ENCODE results near the gene VDAC1. TPM values are rescaled to one million over a fixed set of nuclear protein-coding genes. Genes with fewer than 3 reads are reported as not detected.

Gene VDAC1
- total RNA-seq, 1 donor from 2014 or later: 112 TPM

DNA sequence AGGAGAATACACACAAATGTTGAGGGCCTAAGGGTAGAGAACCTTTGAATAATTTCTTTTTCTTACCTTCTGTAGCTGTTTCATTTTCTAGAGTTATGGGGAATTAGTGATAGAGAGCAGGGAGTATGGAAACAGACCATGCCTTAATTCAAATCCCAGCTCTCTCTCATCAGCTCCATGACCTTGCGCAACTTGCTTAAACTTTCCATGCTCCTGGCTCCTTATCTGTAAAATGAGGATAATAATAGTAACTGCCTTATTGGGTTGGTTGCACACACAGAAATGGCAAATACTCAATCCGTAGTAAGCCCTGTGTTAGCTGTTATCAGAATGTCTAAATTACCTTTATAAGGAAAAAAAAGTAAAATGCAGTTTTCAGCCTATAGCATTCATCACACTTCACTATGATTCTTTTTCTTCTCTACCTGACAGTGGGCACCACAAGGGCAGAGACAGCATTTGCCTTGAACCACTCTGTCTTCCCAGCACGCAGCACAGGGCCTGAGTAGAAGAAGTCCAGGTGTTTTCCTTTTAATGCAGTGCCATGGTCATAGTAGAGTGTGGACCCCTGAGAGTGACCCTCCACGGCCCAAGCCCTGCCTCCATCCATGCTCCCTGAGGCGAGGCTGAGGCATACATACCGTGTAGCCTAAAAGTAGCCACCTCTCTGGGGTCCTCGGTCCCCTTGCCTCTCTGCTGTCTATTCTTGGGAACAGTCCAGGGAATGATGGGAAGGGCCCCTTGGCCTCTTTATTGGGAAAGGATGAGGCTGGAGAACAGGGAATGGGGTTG lies 53.8 kb downstream of the VDAC1 start:
- Histone ChIP-seq H3K27me3 (no peaks in the 10 kb centered on the region), H3K4me1 (peaks cover 8% of the 10 kb centered on the region), H3K9me3 (no peaks in the 10 kb centered on the region), H3K27ac (no peak overlapping the region), H3K36me3 (peaks cover 14% of the 10 kb centered on the region), H3K4me3 (no peak overlapping the region)
- intact Hi-C loops (cut with DNase I): no loop called here
- DNase-seq (no peak), ATAC-seq (no peak)
- TF ChIP-seq, protein P1, sequence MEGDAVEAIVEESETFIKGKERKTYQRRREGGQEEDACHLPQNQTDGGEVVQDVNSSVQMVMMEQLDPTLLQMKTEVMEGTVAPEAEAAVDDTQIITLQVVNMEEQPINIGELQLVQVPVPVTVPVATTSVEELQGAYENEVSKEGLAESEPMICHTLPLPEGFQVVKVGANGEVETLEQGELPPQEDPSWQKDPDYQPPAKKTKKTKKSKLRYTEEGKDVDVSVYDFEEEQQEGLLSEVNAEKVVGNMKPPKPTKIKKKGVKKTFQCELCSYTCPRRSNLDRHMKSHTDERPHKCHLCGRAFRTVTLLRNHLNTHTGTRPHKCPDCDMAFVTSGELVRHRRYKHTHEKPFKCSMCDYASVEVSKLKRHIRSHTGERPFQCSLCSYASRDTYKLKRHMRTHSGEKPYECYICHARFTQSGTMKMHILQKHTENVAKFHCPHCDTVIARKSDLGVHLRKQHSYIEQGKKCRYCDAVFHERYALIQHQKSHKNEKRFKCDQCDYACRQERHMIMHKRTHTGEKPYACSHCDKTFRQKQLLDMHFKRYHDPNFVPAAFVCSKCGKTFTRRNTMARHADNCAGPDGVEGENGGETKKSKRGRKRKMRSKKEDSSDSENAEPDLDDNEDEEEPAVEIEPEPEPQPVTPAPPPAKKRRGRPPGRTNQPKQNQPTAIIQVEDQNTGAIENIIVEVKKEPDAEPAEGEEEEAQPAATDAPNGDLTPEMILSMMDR (IDR thresholded peaks at IDR 0.05): no peak

DNA sequence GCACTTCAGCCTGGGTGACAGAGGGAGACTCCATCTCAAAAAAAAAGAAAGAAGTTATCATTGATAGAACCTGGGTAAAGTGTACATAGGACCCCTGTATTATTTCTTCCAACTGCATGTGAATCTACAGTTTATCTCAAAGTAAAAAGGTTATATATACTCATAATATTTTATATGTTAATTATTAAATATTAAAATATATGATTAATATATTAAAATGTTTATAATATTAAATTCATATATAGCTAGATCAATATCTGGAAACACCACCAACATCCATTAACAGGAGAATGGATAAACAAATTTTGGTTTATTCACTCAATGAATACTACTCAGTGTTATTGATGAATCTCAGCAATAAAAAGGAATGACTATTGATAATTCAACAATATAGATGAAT lies 56.1 kb downstream of the VDAC1 start:
- no peak overlapping the region for H3K4me3 ChIP-seq
- ATAC-seq: no peak
- H3K27ac ChIP-seq: no peak overlapping the region
- no peaks in the 10 kb centered on the region for H3K27me3 ChIP-seq
- H3K9me3 ChIP-seq: no peaks in the 10 kb centered on the region
- intact Hi-C loops (cut with DNase I): no loop called here
- peaks cover 8% of the 10 kb centered on the region for H3K4me1 ChIP-seq
- no peak for DNase-seq
- H3K36me3 ChIP-seq: no peaks in the 10 kb centered on the region
- TF ChIP-seq, protein P1 (IDR thresholded peaks at IDR 0.05): no peak

DNA sequence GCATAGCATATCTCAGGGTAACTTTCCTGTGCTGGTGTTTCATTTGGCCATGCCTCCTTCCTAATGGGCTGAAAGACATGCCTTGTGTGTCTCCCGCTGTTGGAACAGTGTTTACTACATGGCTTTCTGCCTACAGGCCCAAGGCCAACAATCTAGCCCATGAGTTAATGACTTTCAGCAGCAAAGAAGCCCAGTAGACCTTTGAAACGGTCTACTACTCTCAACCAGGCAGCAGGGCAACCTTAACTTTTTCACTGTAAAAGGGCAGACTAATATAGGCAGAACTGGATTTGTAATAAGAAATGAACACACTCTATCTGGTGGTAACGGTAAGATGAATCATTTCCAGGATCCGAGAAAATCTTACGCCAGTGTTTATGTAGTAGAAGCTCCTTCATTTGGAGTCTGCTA lies 57.3 kb downstream of the VDAC1 start:
- no peak for ATAC-seq
- intact Hi-C loops (cut with DNase I): no loop called here
- no peaks in the 10 kb centered on the region for H3K9me3 ChIP-seq
- no peak overlapping the region for H3K27ac ChIP-seq
- no peaks in the 10 kb centered on the region for H3K36me3 ChIP-seq
- peaks cover 5% of the 10 kb centered on the region for H3K4me1 ChIP-seq
- TF ChIP-seq, protein P1 (IDR thresholded peaks at IDR 0.05): no peak
- no peak overlapping the region for H3K4me3 ChIP-seq
- no peak for DNase-seq
- H3K27me3 ChIP-seq: no peaks in the 10 kb centered on the region

DNA sequence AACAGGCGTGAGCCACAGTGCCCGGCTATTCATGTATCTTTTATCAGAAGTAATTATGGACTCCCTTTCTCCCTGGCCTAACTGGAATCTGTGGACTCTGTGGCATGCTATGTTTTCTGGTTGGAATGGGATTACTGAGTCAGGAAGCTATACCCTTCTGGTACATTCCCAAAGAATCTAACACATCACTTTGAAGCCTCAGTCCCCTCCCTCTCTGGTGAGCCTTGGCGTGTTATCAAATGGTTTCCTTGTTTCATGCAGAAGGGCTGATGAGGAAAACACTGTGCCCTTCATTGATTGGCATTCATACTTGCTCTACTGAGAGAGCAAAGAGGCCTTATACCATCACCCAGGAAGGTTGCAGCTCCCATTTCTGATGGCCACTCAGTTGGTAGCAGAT lies 59.2 kb downstream of the VDAC1 start:
- H3K9me3 ChIP-seq: no peaks in the 10 kb centered on the region
- DNase-seq (no peak), ATAC-seq (no peak)
- peaks cover 3% of the 10 kb centered on the region for H3K4me1 ChIP-seq
- TF ChIP-seq, protein P1 (IDR thresholded peaks at IDR 0.05): no peak
- no peak overlapping the region for H3K4me3 ChIP-seq
- no peaks in the 10 kb centered on the region for H3K36me3 ChIP-seq
- intact Hi-C loops (cut with DNase I): no loop called here
- H3K27me3 ChIP-seq: no peaks in the 10 kb centered on the region
- H3K27ac ChIP-seq: no peak overlapping the region

DNA sequence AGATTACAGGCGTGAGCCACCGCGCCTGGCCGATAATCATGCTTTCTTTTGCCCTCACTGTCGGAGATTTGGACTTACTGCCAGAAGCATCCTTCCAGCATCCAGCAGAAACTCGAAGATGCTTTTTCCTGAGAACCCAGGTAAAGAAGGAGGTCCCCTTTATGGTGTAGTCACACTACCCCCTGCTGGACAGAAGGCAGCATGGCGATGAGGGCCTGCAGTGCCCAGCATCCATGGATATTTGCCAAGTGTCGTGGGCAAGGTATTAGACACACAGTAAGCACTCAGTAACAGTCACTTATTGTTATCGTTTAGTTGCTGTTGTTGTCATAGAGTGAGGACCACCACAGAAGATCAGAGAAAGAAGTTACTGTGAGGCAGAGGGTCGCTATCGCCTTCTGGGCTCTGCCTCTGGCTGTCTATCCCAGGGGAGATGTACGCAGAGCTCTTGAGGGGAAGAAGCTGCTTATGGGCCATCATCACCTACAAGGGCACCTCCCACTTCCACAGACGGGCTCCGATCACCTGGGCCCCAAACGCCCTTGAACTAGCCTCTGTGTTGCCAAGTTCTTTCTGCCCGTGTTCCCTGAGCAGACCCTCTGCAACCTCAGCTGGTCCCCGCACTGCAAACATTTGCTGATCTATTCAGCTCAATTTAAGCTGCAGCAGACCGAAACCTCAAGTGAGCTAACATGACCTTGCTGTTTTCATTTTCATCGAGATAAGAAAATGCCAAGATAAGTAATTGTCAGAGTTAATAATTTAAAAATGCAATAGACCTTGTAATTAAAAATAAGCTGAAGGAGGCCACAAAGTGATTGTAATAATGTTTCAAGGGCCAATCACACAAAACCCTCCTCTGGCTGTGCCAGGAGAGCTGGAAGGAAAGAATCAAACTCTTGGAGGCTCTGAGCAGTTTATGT lies 60.3 kb downstream of the VDAC1 start:
- TF ChIP-seq, protein P1 (IDR thresholded peaks at IDR 0.05): peak; percentile 63
- no peak for DNase-seq
- Histone ChIP-seq H3K27me3 (no peaks in the 10 kb centered on the region), H3K4me1 (peaks cover 3% of the 10 kb centered on the region), H3K4me3 (no peak overlapping the region), H3K36me3 (no peaks in the 10 kb centered on the region), H3K9me3 (no peaks in the 10 kb centered on the region), H3K27ac (no peak overlapping the region)
- intact Hi-C loops (cut with DNase I): no loop called here
- peak; percentile 82 for ATAC-seq
